GM10266 (cell line): Measurements from ENCODE around the gene PTPN11.
A peak's percentile ranks its signal among the peaks of the same experiment; 100 is the strongest.

Experiments
- DNase-seq: peaks from one replicate; pipeline ENCODE4 v3.0.0; 2012; ENCODE audit errors: extremely low spot score
- TF ChIP-seq, protein P1 (sequence below): IDR thresholded peaks from 2 replicates; pipeline ENCODE4 v1.5.1; 2012; ENCODE audit warnings: mild to moderate bottlenecking, low read depth; ENCODE audit not compliant: control insufficient read depth, insufficient read depth; ENCODE audit errors: missing control alignments

PTPN11 gene

DNA sequence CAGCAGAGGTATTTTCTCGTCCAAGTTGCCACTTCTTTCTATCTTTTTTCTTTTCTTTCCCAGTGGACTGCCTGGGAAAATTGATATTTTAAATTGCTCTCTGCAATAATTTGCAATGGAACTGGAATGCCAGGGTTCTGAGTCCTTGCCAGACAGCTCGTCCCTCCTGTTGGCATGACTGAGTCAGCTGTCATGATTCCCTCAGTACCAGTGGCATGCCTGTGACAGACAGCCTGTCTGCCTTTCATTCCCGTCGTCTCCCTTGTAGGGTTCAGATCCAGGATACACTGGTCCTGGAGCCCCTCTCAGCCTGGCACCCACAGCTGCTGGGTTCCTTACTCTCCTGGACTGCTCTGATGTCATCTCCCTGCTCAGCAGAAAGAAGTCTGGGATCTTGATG lies 84.8 kb downstream of the PTPN11 start:
- no peak for DNase-seq
- TF ChIP-seq, protein P1, sequence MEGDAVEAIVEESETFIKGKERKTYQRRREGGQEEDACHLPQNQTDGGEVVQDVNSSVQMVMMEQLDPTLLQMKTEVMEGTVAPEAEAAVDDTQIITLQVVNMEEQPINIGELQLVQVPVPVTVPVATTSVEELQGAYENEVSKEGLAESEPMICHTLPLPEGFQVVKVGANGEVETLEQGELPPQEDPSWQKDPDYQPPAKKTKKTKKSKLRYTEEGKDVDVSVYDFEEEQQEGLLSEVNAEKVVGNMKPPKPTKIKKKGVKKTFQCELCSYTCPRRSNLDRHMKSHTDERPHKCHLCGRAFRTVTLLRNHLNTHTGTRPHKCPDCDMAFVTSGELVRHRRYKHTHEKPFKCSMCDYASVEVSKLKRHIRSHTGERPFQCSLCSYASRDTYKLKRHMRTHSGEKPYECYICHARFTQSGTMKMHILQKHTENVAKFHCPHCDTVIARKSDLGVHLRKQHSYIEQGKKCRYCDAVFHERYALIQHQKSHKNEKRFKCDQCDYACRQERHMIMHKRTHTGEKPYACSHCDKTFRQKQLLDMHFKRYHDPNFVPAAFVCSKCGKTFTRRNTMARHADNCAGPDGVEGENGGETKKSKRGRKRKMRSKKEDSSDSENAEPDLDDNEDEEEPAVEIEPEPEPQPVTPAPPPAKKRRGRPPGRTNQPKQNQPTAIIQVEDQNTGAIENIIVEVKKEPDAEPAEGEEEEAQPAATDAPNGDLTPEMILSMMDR: no peak

GRCh38 chr12:112506513-112507166 lies 87.9 kb downstream of the PTPN11 start:
- no peak for DNase-seq
- TF ChIP-seq, protein P1: no peak

DNA sequence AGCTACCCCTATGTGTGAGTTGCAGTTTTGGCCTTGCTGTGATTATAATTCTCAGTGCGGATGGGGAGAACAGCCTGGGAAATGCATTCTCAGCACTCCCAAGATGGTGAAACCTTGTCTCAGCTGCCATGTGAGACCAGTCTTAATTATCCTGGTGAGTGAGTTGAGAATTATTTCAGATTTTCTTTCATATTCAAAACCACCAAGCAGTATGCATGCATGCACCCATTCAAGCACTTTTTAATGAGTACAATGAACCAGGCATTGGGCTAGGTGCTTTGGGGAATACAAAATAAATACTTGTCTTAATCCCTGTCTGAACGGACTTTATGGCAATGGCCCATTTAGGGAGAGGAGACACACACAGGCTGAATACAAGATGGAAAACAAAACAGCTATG lies 94.7 kb downstream of the PTPN11 start:
- DNase-seq: no peak
- TF ChIP-seq, protein P1: no peak

GRCh38 chr12:112514456-112514855 lies 95.7 kb downstream of the PTPN11 start:
- TF ChIP-seq, protein P1: no peak
- DNase-seq: no peak

DNA sequence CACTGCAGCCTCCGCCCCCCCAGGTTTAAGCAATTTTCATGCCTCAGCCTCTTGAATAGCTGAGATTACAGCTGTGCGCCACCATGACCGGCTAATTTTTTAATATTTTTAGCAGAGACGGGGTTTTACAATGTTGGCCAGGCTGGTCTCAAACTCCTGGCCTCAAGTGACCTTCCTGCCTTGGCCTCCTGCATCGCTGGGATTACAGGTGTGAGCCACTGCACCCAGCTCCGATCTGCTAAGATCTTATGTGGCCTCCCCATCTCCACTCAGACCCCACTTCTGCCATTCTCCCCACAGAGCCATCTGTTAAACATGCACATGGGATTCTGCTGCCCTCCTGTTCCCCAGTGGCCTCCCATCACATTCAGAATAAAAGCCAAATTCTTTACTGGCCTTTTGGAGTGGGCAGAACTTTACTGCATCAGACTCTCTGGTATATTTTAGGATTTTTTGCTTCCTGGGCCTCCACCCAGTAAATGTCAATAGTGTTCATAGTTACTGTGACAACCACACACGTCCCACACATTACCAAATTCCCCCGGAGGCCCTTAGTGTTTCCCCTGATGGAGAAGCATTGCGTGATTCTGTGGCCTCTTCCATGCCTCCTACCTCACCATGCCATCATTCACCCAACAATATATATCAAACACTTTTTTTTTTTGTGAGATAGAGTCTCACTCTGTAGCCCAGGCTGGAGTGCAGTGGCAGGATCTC lies 96.3 kb downstream of the PTPN11 start:
- TF ChIP-seq, protein P1: no peak

DNA sequence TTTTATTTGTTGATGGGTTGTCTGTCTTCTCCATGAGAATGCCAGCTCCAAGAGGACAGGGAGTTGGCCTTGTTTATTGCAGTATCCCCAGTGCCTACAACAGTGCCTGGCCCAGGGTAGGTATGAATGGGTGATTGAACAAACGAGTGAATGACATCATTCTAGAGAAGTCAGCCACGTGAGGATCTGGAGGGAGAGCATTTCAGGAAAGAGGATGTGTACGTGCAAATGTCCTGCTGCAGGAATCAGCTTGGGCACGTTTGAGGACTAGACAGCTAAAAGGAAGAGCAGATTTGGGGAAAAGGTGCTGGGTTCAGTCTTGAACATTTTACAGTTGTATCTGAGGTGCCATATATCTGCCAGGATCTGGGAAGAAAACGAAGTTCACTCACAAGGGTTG lies 97.1 kb downstream of the PTPN11 start:
- TF ChIP-seq, protein P1: no peak
- no peak for DNase-seq

More for the DNA sequence above, 96.3 kb downstream of the PTPN11 start:
- DNase-seq: peak; percentile 59

DNA sequence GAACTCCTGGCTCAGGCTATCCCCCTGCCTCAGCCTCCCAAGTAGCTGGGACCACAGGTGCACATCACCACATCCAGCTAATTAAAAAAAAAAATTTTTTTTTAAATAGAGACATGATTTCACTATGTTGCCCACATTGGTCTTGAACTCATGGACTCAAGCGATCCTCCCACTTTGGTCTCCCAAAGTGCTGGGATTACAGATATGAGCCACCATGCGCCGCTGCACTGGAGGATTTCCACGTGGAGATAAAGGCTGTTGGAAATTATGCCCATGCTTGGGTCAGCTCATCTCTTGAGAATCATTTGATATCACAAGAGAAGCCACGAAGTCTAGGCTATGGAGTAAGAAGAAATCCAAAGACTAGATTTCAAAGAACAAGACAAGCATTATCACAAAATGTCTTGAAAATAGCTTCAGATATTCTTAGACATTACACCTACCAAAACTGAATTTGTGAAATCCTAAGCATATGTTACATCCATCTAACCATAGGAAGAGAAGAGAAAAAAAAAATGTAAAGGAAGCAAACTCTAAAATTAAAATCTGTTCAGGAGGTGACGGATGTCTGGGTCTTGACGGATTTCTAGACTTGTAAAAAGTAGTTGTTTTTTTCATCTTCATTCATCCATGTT lies 99.1 kb downstream of the PTPN11 start:
- TF ChIP-seq, protein P1: no peak
- DNase-seq: no peak
